ENCODE results near the gene GALNT9.

GRCh38 chr12:132255642-132256041, 73.7 kb downstream of the GALNT9 start:
- TF ChIP-seq CTCF (conservative IDR thresholded peaks at IDR 0.05 in 1 of 2, IDR thresholded peaks at IDR 0.05 in 1 of 2; ENCODE audit: extremely low read depth in 1 of 2, insufficient read depth in 1 of 2, low read depth in 1 of 2, low read length in 2 of 2) (no peak), EZH2 (IDR thresholded peaks at IDR 0.05; ENCODE audit: borderline replicate concordance, low read length) (no peak)

Measured in mammary epithelial cell (primary cell).